ENCODE results near the gene APMAP. TPM values are rescaled to one million over a fixed set of nuclear protein-coding genes. Genes with fewer than 3 reads are reported as not detected.

APMAP gene
- total and polyA plus RNA-seq, 3 donors from 2014 or later, result 92.3 to 135 (median 105) TPM

GRCh38 chr20:24970754-24971153 is 21.8 kb downstream of the APMAP start:
- WGBS, 2 donors, result 84 to 90% methylated on average over 8 of the region's 8 CpGs
- TF ChIP-seq, protein P1, sequence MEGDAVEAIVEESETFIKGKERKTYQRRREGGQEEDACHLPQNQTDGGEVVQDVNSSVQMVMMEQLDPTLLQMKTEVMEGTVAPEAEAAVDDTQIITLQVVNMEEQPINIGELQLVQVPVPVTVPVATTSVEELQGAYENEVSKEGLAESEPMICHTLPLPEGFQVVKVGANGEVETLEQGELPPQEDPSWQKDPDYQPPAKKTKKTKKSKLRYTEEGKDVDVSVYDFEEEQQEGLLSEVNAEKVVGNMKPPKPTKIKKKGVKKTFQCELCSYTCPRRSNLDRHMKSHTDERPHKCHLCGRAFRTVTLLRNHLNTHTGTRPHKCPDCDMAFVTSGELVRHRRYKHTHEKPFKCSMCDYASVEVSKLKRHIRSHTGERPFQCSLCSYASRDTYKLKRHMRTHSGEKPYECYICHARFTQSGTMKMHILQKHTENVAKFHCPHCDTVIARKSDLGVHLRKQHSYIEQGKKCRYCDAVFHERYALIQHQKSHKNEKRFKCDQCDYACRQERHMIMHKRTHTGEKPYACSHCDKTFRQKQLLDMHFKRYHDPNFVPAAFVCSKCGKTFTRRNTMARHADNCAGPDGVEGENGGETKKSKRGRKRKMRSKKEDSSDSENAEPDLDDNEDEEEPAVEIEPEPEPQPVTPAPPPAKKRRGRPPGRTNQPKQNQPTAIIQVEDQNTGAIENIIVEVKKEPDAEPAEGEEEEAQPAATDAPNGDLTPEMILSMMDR (IDR thresholded peaks at IDR 0.05), result no peak
- no peak for TF ChIP-seq POLR2A (IDR thresholded peaks at IDR 0.05)
- H3K36me3 ChIP-seq (ENCODE audit: low read depth, missing control alignments), result no peaks in the 10 kb centered on the region
- H3K9me3 ChIP-seq, result no peaks in the 10 kb centered on the region
- no peaks in the 10 kb centered on the region for H3K27me3 ChIP-seq
- H3K4me3 ChIP-seq, result no peak overlapping the region
- intact Hi-C loops (cut with DNase I; ENCODE audit: low total_unique reads), result no loop called here
- DNase-seq, result no peak
- H3K27ac ChIP-seq, result no peak overlapping the region
- H3K4me1 ChIP-seq, result no peaks in the 10 kb centered on the region

GRCh38 chr20:24970030-24970553 is 22.5 kb downstream of the APMAP start:
- TF ChIP-seq, protein P1 (IDR thresholded peaks at IDR 0.05), result no peak
- TF ChIP-seq POLR2A (IDR thresholded peaks at IDR 0.05), result no peak
- intact Hi-C loops (cut with DNase I; ENCODE audit: low total_unique reads), result no loop called here

GRCh38 chr20:24969186-24970029 is 23.1 kb downstream of the APMAP start:
- Histone ChIP-seq H3K27ac (no peak overlapping the region), H3K27me3 (no peaks in the 10 kb centered on the region), H3K9me3 (no peaks in the 10 kb centered on the region), H3K4me3 (no peak overlapping the region), H3K4me1 (no peaks in the 10 kb centered on the region), H3K36me3 (ENCODE audit: low read depth, missing control alignments) (no peaks in the 10 kb centered on the region)
- DNase-seq, result no peak
- intact Hi-C loops (cut with DNase I; ENCODE audit: low total_unique reads), result no loop called here
- TF ChIP-seq, protein P1 (IDR thresholded peaks at IDR 0.05), result no peak
- no peak for TF ChIP-seq POLR2A (IDR thresholded peaks at IDR 0.05)
- 95 to 96% methylated on average over 19 of the region's 19 CpGs for WGBS, 2 donors

More at GRCh38 chr20:24970030-24970553, 22.5 kb downstream of the APMAP start:
- Histone ChIP-seq H3K9me3 (no peaks in the 10 kb centered on the region), H3K36me3 (ENCODE audit: low read depth, missing control alignments) (no peaks in the 10 kb centered on the region), H3K27me3 (no peaks in the 10 kb centered on the region), H3K4me3 (no peak overlapping the region), H3K4me1 (no peaks in the 10 kb centered on the region), H3K27ac (no peak overlapping the region)
- WGBS, 2 donors, result 95 to 97% methylated on average over 5 of the region's 5 CpGs
- no peak for DNase-seq

- no peaks in the 10 kb centered on the region for H3K27me3 ChIP-seq
- DNase-seq, result no peak
- H3K4me1 ChIP-seq, result peaks cover 6% of the 10 kb centered on the region
- intact Hi-C loops (cut with DNase I; ENCODE audit: low total_unique reads), result no loop called here
- H3K4me3 ChIP-seq, result no peak overlapping the region
- WGBS, 2 donors, result 91% methylated on average over 5 of the region's 5 CpGs
- no peak overlapping the region for H3K27ac ChIP-seq
- H3K36me3 ChIP-seq (ENCODE audit: low read depth, missing control alignments), result no peaks in the 10 kb centered on the region
- H3K9me3 ChIP-seq, result no peaks in the 10 kb centered on the region
- TF ChIP-seq, protein P1 (IDR thresholded peaks at IDR 0.05), result no peak
- no peak for TF ChIP-seq POLR2A (IDR thresholded peaks at IDR 0.05)
These were observed 24.2 kb downstream of the APMAP start for GRCh38 chr20:24968278-24968800.

Measured in testis (tissue), 3 donors.